GM12873 (cell line): ENCODE results near the gene PROM1.

ENCODE experiments used
- CTCF ChIP-seq: IDR thresholded peaks from 2 replicates; pipeline ENCODE4 v1.5.1; 2012; ENCODE audit warnings: low read depth, mild to moderate bottlenecking, moderate library complexity, low read length, control low read depth; ENCODE audit not compliant: insufficient read depth; ENCODE audit errors: missing control alignments

PROM1 gene

GRCh38 chr4:16034010-16034748 lies 49.6 kb downstream of the PROM1 start:
- no peak for TF ChIP-seq CTCF

GRCh38 chr4:16032396-16032770 lies 51.4 kb downstream of the PROM1 start:
- TF ChIP-seq CTCF, result no peak

- TF ChIP-seq CTCF, result no peak
Measured at GRCh38 chr4:16031546-16032395, 52.1 kb downstream of the PROM1 start.

- no peak for TF ChIP-seq CTCF
Measured at GRCh38 chr4:16029886-16030285, 53.9 kb downstream of the PROM1 start.

GRCh38 chr4:16029262-16029661 lies 54.6 kb downstream of the PROM1 start:
- no peak for TF ChIP-seq CTCF

- no peak for TF ChIP-seq CTCF
Measured at GRCh38 chr4:16027626-16028025, 56.2 kb downstream of the PROM1 start.

- no peak for TF ChIP-seq CTCF
Measured at GRCh38 chr4:16027114-16027513, 56.7 kb downstream of the PROM1 start.
